A673 (cell line): ENCODE results near the gene ZNF627. TPM values are rescaled to one million over a fixed set of nuclear protein-coding genes. Genes with fewer than 3 reads are reported as not detected.

ENCODE experiments used
- BruUV-seq: library from RNA; stranded (reverse); fragments of 400-500 nt; replicated peaks from 2 replicates; lab custom pipeline; 2021; lab: Mats Ljungman, UMichigan
- CTCF ChIA-PET: fragments of 300-600 bp; sonication (Branson Sonifier 250); formaldehyde crosslinking; loops from one replicate; lab custom pipeline; 2022; ENCODE audit warnings: antibody characterized with exemption; lab: Charles Lee
- POLR2A ChIA-PET: fragments of 300-600 bp; sonication (Branson Sonifier 250); formaldehyde crosslinking; loops from one replicate; lab custom pipeline; 2022; ENCODE audit warnings: antibody characterized with exemption; ENCODE audit not compliant: low non-redundant PET; lab: Charles Lee
- DNase-seq: peaks from one replicate; pipeline ENCODE4 v3.0.0-alpha.2; 2015; ENCODE audit warnings: low spot score
- H3K27ac ChIP-seq: fragments of 200-600 bp; sonication (generic); 2 replicates; pipeline ENCODE4 v1.5.1; 2016; ENCODE audit warnings: mixed run types, low read depth, mild to moderate bottlenecking, mixed read lengths, antibody characterized with exemption, low read length; ENCODE audit not compliant: poor library complexity, severe bottlenecking
- H3K27me3 ChIP-seq: fragments of 200-600 bp; sonication (generic); replicated peaks from 2 replicates; pipeline ENCODE4 v1.6.1; 2017; ENCODE audit warnings: mixed run types, low read depth, mild to moderate bottlenecking, mixed read lengths, antibody characterized with exemption, low read length; ENCODE audit not compliant: insufficient read depth, poor library complexity
- H3K36me3 ChIP-seq: fragments of 200-600 bp; sonication (generic); 2 replicates; pipeline ENCODE4 v1.6.1; 2016; ENCODE audit warnings: mixed run types, mild to moderate bottlenecking, mixed read lengths, antibody characterized with exemption, low read length; ENCODE audit not compliant: insufficient read depth, poor library complexity, severe bottlenecking
- H3K4me1 ChIP-seq: fragments of 200-600 bp; sonication (generic); 2 replicates; pipeline ENCODE4 v1.6.1; 2017; ENCODE audit warnings: mixed run types, mild to moderate bottlenecking, mixed read lengths, antibody characterized with exemption, low read length; ENCODE audit not compliant: insufficient read depth, poor library complexity, severe bottlenecking
- H3K4me3 ChIP-seq: fragments of 200-600 bp; sonication (generic); 2 replicates; pipeline ENCODE4 v1.5.1; 2016; ENCODE audit warnings: low read depth, mixed run types, mild to moderate bottlenecking, mixed read lengths, low read length; ENCODE audit not compliant: poor library complexity, severe bottlenecking
- H3K9me3 ChIP-seq: fragments of 200-600 bp; sonication (generic); 2 replicates; pipeline ENCODE4 v1.6.1; 2016; ENCODE audit warnings: mixed run types, low read depth, mild to moderate bottlenecking, mixed read lengths, antibody characterized with exemption, low read length; ENCODE audit not compliant: poor library complexity, severe bottlenecking
- CTCF ChIP-seq: fragments of 300-800, 200-600 bp; sonication (generic); conservative IDR thresholded peaks from 2 replicates; pipeline ENCODE4 v1.5.1; 2017; ENCODE audit warnings: low read depth, mild to moderate bottlenecking, antibody characterized with exemption, low read length, moderate library complexity, mixed read lengths
- EZH2 ChIP-seq: fragments of 200-600 bp; sonication (generic); IDR thresholded peaks from 2 replicates; pipeline ENCODE4 v1.6.1; 2017; ENCODE audit warnings: borderline replicate concordance, low read depth, mild to moderate bottlenecking, mixed read lengths, antibody characterized with exemption, low read length; ENCODE audit not compliant: poor library complexity, severe bottlenecking
- intact Hi-C: fragments of 100-400 bp; cut with micrococcal nuclease; formaldehyde crosslinking; loops from one replicate; pipeline ENCODE4 v1.10.0; 2022; ENCODE audit not compliant: unreplicated experiment
- total RNA-seq: library from RNA; stranded (reverse); gene quantifications from 2 replicates; pipeline ENCODE4 v1.2.3, GENCODE V29; 2021

Gene ZNF627
- total RNA-seq, 1 experiment from 2014 or later, result 13.9 TPM

DNA sequence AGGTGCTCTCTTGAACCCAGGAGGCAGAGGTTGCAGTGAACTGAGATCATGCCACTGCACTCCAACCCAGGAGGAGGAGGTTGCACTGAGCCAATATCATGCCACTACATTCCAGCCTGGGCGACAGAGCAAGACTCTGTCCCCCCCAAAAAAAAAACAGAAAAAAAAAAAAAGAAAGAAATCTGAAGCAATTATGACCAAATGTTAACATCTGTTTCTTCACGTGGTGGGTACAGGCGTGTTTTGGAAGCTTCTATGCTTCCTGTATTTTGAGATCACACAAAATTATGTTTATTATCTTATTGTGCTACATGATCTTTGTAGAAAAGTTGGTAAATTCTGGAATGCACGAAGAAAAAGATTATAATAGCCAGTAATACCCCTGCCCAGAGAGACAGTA, 17.2 kb upstream of the ZNF627 start:
- H3K4me3 ChIP-seq, result no peak overlapping the region
- DNase-seq, result no peak
- CTCF ChIA-PET, result no interaction called here
- H3K27ac ChIP-seq, result no peak overlapping the region
- intact Hi-C loops, result loop anchor here (10.0 kb wide), 1 partner anchor 285 kb away; the partner anchor contains the start of gene TSPAN16
- no peaks in the 10 kb centered on the region for H3K36me3 ChIP-seq
- no peaks in the 10 kb centered on the region for H3K27me3 ChIP-seq
- BruUV-seq, result no TSS peak
- H3K4me1 ChIP-seq, result peaks cover 9% of the 10 kb centered on the region
- TF ChIP-seq CTCF (no peak), EZH2 (no peak)
- POLR2A ChIA-PET, result no interaction called here
- H3K9me3 ChIP-seq, result no peaks in the 10 kb centered on the region

- Histone ChIP-seq H3K4me1 (peaks cover 9% of the 10 kb centered on the region), H3K27ac (no peak overlapping the region), H3K36me3 (no peaks in the 10 kb centered on the region), H3K27me3 (no peaks in the 10 kb centered on the region), H3K4me3 (no peak overlapping the region), H3K9me3 (no peaks in the 10 kb centered on the region)
- no peak for TF ChIP-seq CTCF
- TF ChIP-seq EZH2, result no peak
- POLR2A ChIA-PET, result no interaction called here
- no TSS peak for BruUV-seq
- DNase-seq, result no peak
- intact Hi-C loops, result loop anchor here (10.0 kb wide), 1 partner anchor 287 kb away; the partner anchor contains the start of gene TSPAN16
- CTCF ChIA-PET, result no interaction called here
Observed at GRCh38 chr19:11581740-11582139, 15.5 kb upstream of the ZNF627 start.

- no peak for TF ChIP-seq EZH2
- no peak for TF ChIP-seq CTCF
- Histone ChIP-seq H3K9me3 (no peaks in the 10 kb centered on the region), H3K36me3 (no peaks in the 10 kb centered on the region), H3K4me3 (no peak overlapping the region), H3K27ac (no peak overlapping the region), H3K27me3 (no peaks in the 10 kb centered on the region), H3K4me1 (no peaks in the 10 kb centered on the region)
- no TSS peak for BruUV-seq
- CTCF ChIA-PET, result no interaction called here
- DNase-seq, result no peak
- POLR2A ChIA-PET, result no interaction called here
- intact Hi-C loops, result loop anchor here (2.0 to 10.0 kb wide), 3 partner anchors 26 to 292 kb away; partner anchors contain the start of gene TSPAN16
Observed at GRCh38 chr19:11586331-11586730, 11.0 kb upstream of the ZNF627 start.
